ENCODE results near the gene TMIE. TPM values are rescaled to one million over a fixed set of nuclear protein-coding genes. Genes with fewer than 3 reads are reported as not detected.
"Not testable (repeated sequence)": the region's sequence is repeated elsewhere in the genome, so short reads cannot be mapped to it uniquely, and the experiment has no call there.

The TMIE gene
- total and polyA plus RNA-seq, 5 donors: 0.40 to 0.95 (median 0.74) TPM

DNA sequence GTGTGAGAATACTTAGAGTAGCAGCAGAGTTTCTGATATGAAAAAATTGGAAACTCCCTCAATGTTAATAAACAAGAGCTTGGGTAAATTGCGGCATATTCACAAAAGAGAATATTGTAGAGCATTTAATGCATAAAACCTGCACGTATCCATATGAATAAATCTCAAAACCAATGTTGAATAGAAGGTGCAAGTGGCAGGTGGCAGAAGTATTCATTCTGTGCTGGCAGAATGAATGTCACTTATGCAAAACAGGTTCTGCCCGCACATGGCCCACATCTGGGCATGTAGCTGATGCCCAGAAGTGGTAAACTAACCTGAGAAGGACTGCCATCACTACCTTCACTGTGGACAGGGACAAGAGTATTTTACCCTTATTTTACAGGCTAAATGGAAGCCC is 30.6 kb downstream of the TMIE start:
- no peak overlapping the region for H3K4me3 ChIP-seq (ENCODE audit: low read length)
- no peaks in the 10 kb centered on the region for H3K27me3 ChIP-seq (ENCODE audit: control insufficient read depth, insufficient read depth)
- DNase-seq: no peak
- 86% methylated on average over 3 of the region's 3 CpGs for WGBS
- no peaks in the 10 kb centered on the region for H3K4me1 ChIP-seq (ENCODE audit: control insufficient read depth, insufficient read depth, low read length)
- intact Hi-C loops (cut with DNase I): no loop called here
- no peak overlapping the region for H3K27ac ChIP-seq (ENCODE audit: low read length)
- no peaks in the 10 kb centered on the region for H3K9me3 ChIP-seq (ENCODE audit: control insufficient read depth, low read length)
- ATAC-seq: no peak

- WGBS: 83% methylated on average over 9 of the region's 9 CpGs
- ATAC-seq: no peak
- intact Hi-C loops (cut with DNase I): no loop called here
Measured at GRCh38 chr3:46733026-46733800, 32.0 kb downstream of the TMIE start.

DNA sequence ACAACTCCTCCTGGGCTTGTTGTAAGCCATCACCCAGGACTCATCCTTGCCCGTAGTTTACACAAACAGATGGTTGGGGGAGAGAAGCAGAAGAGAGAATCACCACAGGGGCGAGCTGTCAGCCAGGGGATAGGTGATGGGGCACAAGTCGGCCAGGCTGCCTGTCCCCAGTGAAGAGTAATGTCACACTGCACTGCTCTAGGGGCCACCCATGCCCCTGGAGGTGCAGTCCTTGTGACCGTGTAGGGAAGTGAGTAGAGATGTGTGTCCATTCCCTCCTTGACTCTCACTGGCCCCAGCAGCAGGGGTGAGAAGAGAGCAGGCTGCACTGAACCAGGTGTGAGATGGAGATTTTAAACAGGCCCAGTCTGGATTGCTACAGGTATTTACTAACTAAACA is 33.6 kb downstream of the TMIE start:
- H3K9me3 ChIP-seq (ENCODE audit: control insufficient read depth, low read length): no peaks in the 10 kb centered on the region
- WGBS: 59% methylated on average over 4 of the region's 4 CpGs
- intact Hi-C loops (cut with DNase I): no loop called here
- H3K4me1 ChIP-seq (ENCODE audit: control insufficient read depth, insufficient read depth, low read length): no peaks in the 10 kb centered on the region
- ATAC-seq (no peak), DNase-seq (no peak)
- no peak overlapping the region for H3K27ac ChIP-seq (ENCODE audit: low read length)
- no peak overlapping the region for H3K4me3 ChIP-seq (ENCODE audit: low read length)
- H3K27me3 ChIP-seq (ENCODE audit: control insufficient read depth, insufficient read depth): no peaks in the 10 kb centered on the region

More at GRCh38 chr3:46733026-46733800, 32.0 kb downstream of the TMIE start:
- H3K4me1 ChIP-seq (ENCODE audit: control insufficient read depth, insufficient read depth, low read length): no peaks in the 10 kb centered on the region
- no peak overlapping the region for H3K4me3 ChIP-seq (ENCODE audit: low read length)
- no peak overlapping the region for H3K27ac ChIP-seq (ENCODE audit: low read length)
- DNase-seq: no peak
- no peaks in the 10 kb centered on the region for H3K9me3 ChIP-seq (ENCODE audit: control insufficient read depth, low read length)
- no peaks in the 10 kb centered on the region for H3K27me3 ChIP-seq (ENCODE audit: control insufficient read depth, insufficient read depth)

- DNase-seq (no peak), ATAC-seq (peak; percentile 29 to 32)
- intact Hi-C loops (cut with DNase I): no loop called here
Measured at GRCh38 chr3:46736006-46736872, 35.0 kb downstream of the TMIE start.

GRCh38 chr3:46737329-46737731 is 36.1 kb downstream of the TMIE start:
- Histone ChIP-seq H3K27me3 (ENCODE audit: control insufficient read depth, insufficient read depth) (no peaks in the 10 kb centered on the region), H3K9me3 (ENCODE audit: control insufficient read depth, low read length) (no peaks in the 10 kb centered on the region), H3K27ac (ENCODE audit: low read length) (no peak overlapping the region), H3K4me1 (ENCODE audit: control insufficient read depth, insufficient read depth, low read length) (no peaks in the 10 kb centered on the region), H3K4me3 (ENCODE audit: low read length) (no peak overlapping the region)
- ATAC-seq (peak; percentile 67 to 71), DNase-seq (no peak)
- WGBS: 29% methylated on average over 4 of the region's 4 CpGs
- intact Hi-C loops (cut with DNase I): no loop called here

More at GRCh38 chr3:46736006-46736872, 35.0 kb downstream of the TMIE start:
- no peaks in the 10 kb centered on the region for H3K27me3 ChIP-seq (ENCODE audit: control insufficient read depth, insufficient read depth)
- no peak overlapping the region for H3K27ac ChIP-seq (ENCODE audit: low read length)
- H3K4me1 ChIP-seq (ENCODE audit: control insufficient read depth, insufficient read depth, low read length): no peaks in the 10 kb centered on the region
- no peak overlapping the region for H3K4me3 ChIP-seq (ENCODE audit: low read length)
- WGBS: 82% methylated on average over 20 of the region's 20 CpGs
- no peaks in the 10 kb centered on the region for H3K9me3 ChIP-seq (ENCODE audit: control insufficient read depth, low read length)

- H3K27ac ChIP-seq (ENCODE audit: low read length); H3K9me3 ChIP-seq (ENCODE audit: control insufficient read depth, low read length); H3K27me3 ChIP-seq (ENCODE audit: control insufficient read depth, insufficient read depth); H3K4me3 ChIP-seq (ENCODE audit: low read length); ATAC-seq; intact Hi-C loops (cut with DNase I); H3K4me1 ChIP-seq (ENCODE audit: control insufficient read depth, insufficient read depth, low read length); DNase-seq: not testable (repeated sequence)
- 95% methylated on average over 3 of the region's 3 CpGs for WGBS
Measured at GRCh38 chr3:46739565-46739964, 38.4 kb downstream of the TMIE start.

DNA sequence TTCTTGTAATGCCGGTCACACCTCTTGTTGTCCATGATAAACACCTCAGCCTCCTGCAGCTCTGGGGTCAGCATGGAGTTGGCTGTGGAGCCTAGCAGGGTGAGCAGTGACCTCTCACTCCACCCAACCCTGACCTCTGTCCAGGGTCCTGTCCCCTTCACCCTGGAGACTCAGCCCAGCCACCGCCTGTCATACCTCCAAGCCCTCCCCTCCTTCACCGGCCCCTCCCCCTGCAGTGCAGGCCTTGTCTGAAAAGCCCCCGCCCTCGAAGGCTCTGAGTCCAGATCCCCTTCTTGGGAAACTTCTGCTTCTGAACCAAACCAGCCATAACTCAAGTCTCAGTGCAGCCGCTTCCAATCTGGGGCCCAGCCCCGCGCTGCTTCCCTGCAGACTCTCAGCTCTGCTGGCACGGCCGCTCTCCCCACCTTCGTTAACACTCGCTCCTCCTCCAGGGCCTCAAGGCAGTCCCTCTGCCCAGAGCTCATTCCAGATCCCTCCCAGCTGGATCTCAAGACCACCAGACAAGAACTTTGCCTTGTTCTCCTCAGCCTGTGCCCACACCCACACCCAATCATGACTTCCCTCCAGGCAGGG is 41.9 kb downstream of the TMIE start:
- H3K4me1 ChIP-seq (ENCODE audit: control insufficient read depth, insufficient read depth, low read length): no peaks in the 10 kb centered on the region
- 69% methylated on average over 12 of the region's 12 CpGs for WGBS
- no peaks in the 10 kb centered on the region for H3K27me3 ChIP-seq (ENCODE audit: control insufficient read depth, insufficient read depth)
- intact Hi-C loops (cut with DNase I): no loop called here
- H3K27ac ChIP-seq (ENCODE audit: low read length): no peak overlapping the region
- no peaks in the 10 kb centered on the region for H3K9me3 ChIP-seq (ENCODE audit: control insufficient read depth, low read length)
- no peak overlapping the region for H3K4me3 ChIP-seq (ENCODE audit: low read length)
- ATAC-seq: no peak
- no peak for DNase-seq

DNA sequence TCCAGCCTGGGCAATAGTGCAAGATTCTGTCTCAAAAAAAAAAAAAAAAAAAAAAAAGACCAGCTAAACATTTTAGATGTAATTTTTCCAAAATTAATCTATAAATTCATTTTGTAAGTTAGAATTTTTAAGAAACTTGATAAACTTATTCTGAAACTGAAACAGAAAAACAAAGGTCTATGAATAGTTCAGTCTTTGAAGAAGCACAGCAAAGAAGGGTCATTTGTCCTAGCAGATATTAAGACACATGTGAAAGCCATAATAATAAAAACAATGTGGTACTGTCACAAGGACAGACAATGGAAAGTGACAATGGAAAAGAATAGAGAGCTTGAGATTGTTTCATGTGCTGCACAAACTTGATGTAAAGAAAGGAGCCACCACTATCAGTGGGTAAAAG is 45.5 kb downstream of the TMIE start:
- Histone ChIP-seq H3K4me1 (ENCODE audit: control insufficient read depth, insufficient read depth, low read length) (no peaks in the 10 kb centered on the region), H3K27ac (ENCODE audit: low read length) (no peak overlapping the region), H3K4me3 (ENCODE audit: low read length) (no peak overlapping the region), H3K27me3 (ENCODE audit: control insufficient read depth, insufficient read depth) (no peaks in the 10 kb centered on the region), H3K9me3 (ENCODE audit: control insufficient read depth, low read length) (no peaks in the 10 kb centered on the region)
- intact Hi-C loops (cut with DNase I): no loop called here
- DNase-seq (no peak), ATAC-seq (no peak)

DNA sequence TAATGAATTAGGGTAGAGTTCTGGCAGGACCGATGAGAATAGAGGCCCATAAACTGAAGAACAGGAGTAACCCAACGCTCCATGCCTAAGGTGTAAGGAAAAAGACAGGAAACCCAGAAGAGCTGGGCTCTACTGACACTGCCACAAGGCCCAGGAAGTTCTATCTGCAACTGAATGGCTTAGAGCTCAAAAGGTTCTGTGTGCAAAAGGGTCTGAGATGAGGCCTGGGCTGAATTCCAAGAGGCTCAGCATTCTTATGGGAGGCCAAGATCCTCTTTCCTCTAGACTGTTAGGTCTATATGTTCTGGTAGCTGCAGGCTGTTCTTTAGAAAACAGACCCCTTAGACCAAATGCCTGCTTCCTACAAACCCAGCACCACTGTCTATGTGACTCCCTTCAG is 47.0 kb downstream of the TMIE start:
- Histone ChIP-seq H3K27ac (ENCODE audit: low read length) (no peak overlapping the region), H3K4me1 (ENCODE audit: control insufficient read depth, insufficient read depth, low read length) (no peaks in the 10 kb centered on the region), H3K27me3 (ENCODE audit: control insufficient read depth, insufficient read depth) (no peaks in the 10 kb centered on the region), H3K9me3 (ENCODE audit: control insufficient read depth, low read length) (no peaks in the 10 kb centered on the region), H3K4me3 (ENCODE audit: low read length) (no peak overlapping the region)
- ATAC-seq (no peak), DNase-seq (no peak)
- WGBS: 86% methylated on average over 2 of the region's 2 CpGs
- intact Hi-C loops (cut with DNase I): no loop called here

DNA sequence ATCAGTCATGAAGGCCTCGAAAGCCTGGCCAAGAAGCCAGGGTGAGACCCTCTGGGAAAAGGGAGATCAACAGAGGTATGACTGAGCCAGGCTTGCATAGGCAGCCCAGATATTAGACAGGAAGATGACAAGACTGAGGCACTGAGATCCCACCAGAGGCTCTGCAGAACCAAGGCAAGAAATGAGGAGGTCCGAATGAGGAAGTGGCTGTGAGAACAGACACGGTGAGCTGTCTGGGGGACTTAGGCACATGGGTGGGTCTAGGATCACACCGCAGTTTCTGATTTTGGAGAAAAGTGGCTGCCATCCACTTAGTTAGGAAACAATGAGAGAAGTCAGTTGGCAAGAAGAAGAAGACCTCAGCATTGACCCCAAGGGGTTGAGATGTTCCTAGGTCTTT is 47.9 kb downstream of the TMIE start:
- DNase-seq: no peak
- 89% methylated on average over 4 of the region's 4 CpGs for WGBS
- H3K27me3 ChIP-seq (ENCODE audit: control insufficient read depth, insufficient read depth): no peaks in the 10 kb centered on the region

GRCh38 chr3:46750555-46751038 is 49.4 kb downstream of the TMIE start:
- no peak overlapping the region for H3K4me3 ChIP-seq (ENCODE audit: low read length)
- ATAC-seq: peak in 1 of 2 donors; percentile 22
- H3K4me1 ChIP-seq (ENCODE audit: control insufficient read depth, insufficient read depth, low read length): no peaks in the 10 kb centered on the region
- WGBS: 85% methylated on average over 41 of the region's 41 CpGs
- intact Hi-C loops (cut with DNase I): loop anchor here in 1 of 4 donors (10.0 kb wide), 1 partner anchor 54 kb away; no protein-coding TSS in a partner anchor
- H3K27me3 ChIP-seq (ENCODE audit: control insufficient read depth, insufficient read depth): no peaks in the 10 kb centered on the region
- no peaks in the 10 kb centered on the region for H3K9me3 ChIP-seq (ENCODE audit: control insufficient read depth, low read length)
- H3K27ac ChIP-seq (ENCODE audit: low read length): no peak overlapping the region
- peak in 2 of 3 donors; percentile 40 to 47 for DNase-seq

More for the DNA sequence above, 47.9 kb downstream of the TMIE start:
- no peak for ATAC-seq
- H3K27ac ChIP-seq (ENCODE audit: low read length): no peak overlapping the region
- no peak overlapping the region for H3K4me3 ChIP-seq (ENCODE audit: low read length)
- intact Hi-C loops (cut with DNase I): no loop called here
- no peaks in the 10 kb centered on the region for H3K9me3 ChIP-seq (ENCODE audit: control insufficient read depth, low read length)
- H3K4me1 ChIP-seq (ENCODE audit: control insufficient read depth, insufficient read depth, low read length): no peaks in the 10 kb centered on the region

Data from right cardiac atrium (tissue), 5 donors.